Psoas muscle (tissue), 8 donors: ENCODE measurements around the gene KCNMB2. TPM values are rescaled to one million over a fixed set of nuclear protein-coding genes. Genes with fewer than 3 reads are reported as not detected.
A peak's percentile ranks its signal among the peaks of the same experiment; 100 is the strongest.

Experiments used
- ATAC-seq, 4 donors: fragments of 200-7000 bp; cut with Tn5 transposase; one replicate each; pipeline ENCODE4 v1.9.1; 2020; ENCODE audit warnings: moderate library complexity in 3 of 4, mild to moderate bottlenecking in 2 of 4
- DNase-seq, 2 donors: peaks; one replicate each; pipeline ENCODE4 v3.0.0-alpha.2; 2020
- H3K27ac ChIP-seq: fragments of 200-600 bp; one replicate; pipeline ENCODE4 v1.8.0; 2022
- H3K27me3 ChIP-seq, 3 donors: fragments of 200-600 bp in 1 of 3; one replicate each; pipeline versions ENCODE4 v1.6.1 to v1.8.0; 2013 to 2022; ENCODE audit warnings: low read length in 2 of 3, mild to moderate bottlenecking in 2 of 3, moderate library complexity in 1 of 3; ENCODE audit not compliant: insufficient read depth in 3 of 3
- H3K36me3 ChIP-seq, 2 donors: fragments of 200-600 bp in 1 of 2; one replicate each; pipeline versions ENCODE4 v1.6.1 to v1.8.0; 2013 to 2022; ENCODE audit warnings: low read depth in 1 of 2, mild to moderate bottlenecking in 1 of 2, moderate library complexity in 1 of 2; ENCODE audit not compliant: insufficient read depth in 1 of 2
- H3K4me1 ChIP-seq: fragments of 200-600 bp; one replicate; pipeline ENCODE4 v1.8.0; 2022
- H3K4me3 ChIP-seq: fragments of 200-600 bp; one replicate; pipeline ENCODE4 v1.8.0; 2022; ENCODE audit warnings: mild to moderate bottlenecking
- H3K9me3 ChIP-seq: fragments of 200-600 bp; one replicate; pipeline ENCODE4 v1.8.0; 2022
- WGBS, 3 donors: extraction: QIAGEN DNeasy Blood & Tissue Kit; methylation state at CpG; one replicate each; pipeline versions ENCODE4 v1.1.6 to v1.1.7; 2013; 5-methylcytosine and 5-hydroxymethylcytosine counted together
- intact Hi-C, 2 donors: fragments of 100-400 bp; cut with DNase I; formaldehyde crosslinking; loops; one replicate each; pipeline versions ENCODE4 v1.11.0 to v1.14.2; 2022
- polyA plus RNA-seq, 3 donors: library from polyadenylated mRNA; stranded (reverse); fragments of 200-250 nt; gene quantifications; one replicate each; pipeline ENCODE4 v1.2.3, GENCODE V29; 2013
- total RNA-seq, 4 donors: library from RNA; stranded (reverse); fragmentation: NEBNext Ultra II Directional in 2 of 4; extraction: Animal tissue kit (Norgen Biotek cat#: 25700) in 2 of 4; gene quantifications; one replicate each; pipeline versions ENCODE4 v1.2.1 to v1.2.4, GENCODE V29; 2021 to 2023
- TF ChIP-seq, protein P1 (sequence below): fragments of 200-600 bp; IDR thresholded peaks from one replicate; pipeline ENCODE4 v1.8.0; 2022; ENCODE audit warnings: antibody characterized with exemption
- donor health status: healthy with polysubstance abuse.
- donor health status: DM: no; HTN: no; CAD: no; lungs with moderate emphysema.
- donor health status: Bipolar disorder and iron deficiency.
- donor health status: healthy.
- donor health status: DM: yes; HTN: yes; CAD: no.
- donor health status: DM: no; HTN: no; CAD: no.
- donor health status: DM: no; HTN: no; CAD: no.
- donor health status: DM: yes; HTN: yes; CAD: no.

The KCNMB2 gene
- total and polyA plus RNA-seq, 7 donors, result not detected

GRCh38 chr3:178529606-178530225, 6.5 kb upstream of the KCNMB2 start:
- Histone ChIP-seq H3K36me3 (no peaks in the 10 kb centered on the region), H3K27ac (no peak overlapping the region), H3K4me3 (no peak overlapping the region), H3K9me3 (no peaks in the 10 kb centered on the region), H3K4me1 (no peaks in the 10 kb centered on the region), H3K27me3 (peaks cover 0 to 3% (median 0%) of the 10 kb centered on the region in 3 donors)
- TF ChIP-seq, protein P1, sequence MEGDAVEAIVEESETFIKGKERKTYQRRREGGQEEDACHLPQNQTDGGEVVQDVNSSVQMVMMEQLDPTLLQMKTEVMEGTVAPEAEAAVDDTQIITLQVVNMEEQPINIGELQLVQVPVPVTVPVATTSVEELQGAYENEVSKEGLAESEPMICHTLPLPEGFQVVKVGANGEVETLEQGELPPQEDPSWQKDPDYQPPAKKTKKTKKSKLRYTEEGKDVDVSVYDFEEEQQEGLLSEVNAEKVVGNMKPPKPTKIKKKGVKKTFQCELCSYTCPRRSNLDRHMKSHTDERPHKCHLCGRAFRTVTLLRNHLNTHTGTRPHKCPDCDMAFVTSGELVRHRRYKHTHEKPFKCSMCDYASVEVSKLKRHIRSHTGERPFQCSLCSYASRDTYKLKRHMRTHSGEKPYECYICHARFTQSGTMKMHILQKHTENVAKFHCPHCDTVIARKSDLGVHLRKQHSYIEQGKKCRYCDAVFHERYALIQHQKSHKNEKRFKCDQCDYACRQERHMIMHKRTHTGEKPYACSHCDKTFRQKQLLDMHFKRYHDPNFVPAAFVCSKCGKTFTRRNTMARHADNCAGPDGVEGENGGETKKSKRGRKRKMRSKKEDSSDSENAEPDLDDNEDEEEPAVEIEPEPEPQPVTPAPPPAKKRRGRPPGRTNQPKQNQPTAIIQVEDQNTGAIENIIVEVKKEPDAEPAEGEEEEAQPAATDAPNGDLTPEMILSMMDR, result no peak
- DNase-seq, result no peak
- no peak for ATAC-seq
- intact Hi-C loops, result no loop called here

DNA sequence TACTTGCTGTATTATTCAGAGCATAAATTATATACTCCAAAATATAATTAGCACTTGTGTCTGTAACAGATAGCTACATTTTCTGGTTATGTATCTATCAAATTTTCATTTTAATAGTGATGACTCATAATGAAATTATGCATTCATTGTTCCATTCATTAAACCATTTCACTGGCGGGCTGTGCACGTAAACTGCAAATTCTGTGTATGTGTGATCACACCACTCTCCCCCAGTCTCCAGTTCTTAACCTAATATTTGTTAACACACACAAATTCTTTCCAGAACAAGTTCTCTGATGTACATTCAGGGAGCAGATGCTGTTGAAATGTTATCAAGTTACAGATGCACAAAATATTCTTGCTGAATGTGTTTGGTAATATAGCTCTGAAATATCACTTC, 3.8 kb upstream of the KCNMB2 start:
- TF ChIP-seq, protein P1, result no peak
- Histone ChIP-seq H3K4me1 (peaks cover 14% of the 10 kb centered on the region), H3K9me3 (no peaks in the 10 kb centered on the region), H3K27ac (no peak overlapping the region), H3K27me3 (peaks cover 0 to 24% (median 0%) of the 10 kb centered on the region in 3 donors), H3K4me3 (no peak overlapping the region), H3K36me3 (no peaks in the 10 kb centered on the region)
- intact Hi-C loops, result no loop called here
- ATAC-seq (no peak), DNase-seq (no peak)
- 64 to 78% (median 67%) methylated on average over 2 of the region's 2 CpGs for WGBS, 3 donors

DNA sequence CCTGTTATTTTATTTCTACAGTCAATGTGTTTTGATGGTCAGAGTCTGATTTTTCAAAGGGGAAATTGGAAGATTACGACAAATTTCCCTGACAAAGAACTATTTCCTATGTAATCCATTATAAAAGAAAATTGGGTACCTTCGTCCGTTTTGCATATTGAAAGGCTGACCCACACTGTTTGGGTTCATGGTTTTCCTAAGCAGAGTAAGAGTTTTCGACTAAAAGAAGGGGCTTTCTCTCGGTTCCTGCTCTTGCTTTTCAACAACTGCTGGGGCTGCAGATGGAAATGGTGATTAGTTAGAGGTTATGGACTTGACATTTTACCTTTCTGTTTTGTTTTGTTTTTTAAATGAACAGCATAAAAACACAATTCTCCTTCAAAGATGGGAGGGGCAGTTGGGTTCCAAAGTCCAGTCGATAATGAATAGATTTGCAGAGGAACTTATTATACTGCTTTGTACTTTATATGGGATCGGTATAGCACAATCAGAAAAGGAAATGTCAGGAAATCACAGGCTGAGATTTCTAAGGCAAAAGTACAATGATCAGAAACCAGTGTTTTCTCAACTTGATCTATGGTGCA, 978 bp downstream of the KCNMB2 start:
- no peak for DNase-seq
- no peaks in the 10 kb centered on the region for H3K36me3 ChIP-seq
- no peak overlapping the region for H3K27ac ChIP-seq
- intact Hi-C loops, result no loop called here
- H3K4me3 ChIP-seq, result peak overlapping the region; percentile 55
- H3K27me3 ChIP-seq, result peaks cover 0 to 37% (median 0%) of the 10 kb centered on the region in 3 donors
- 18 to 26% (median 19%) methylated on average over 7 of the region's 7 CpGs for WGBS, 3 donors
- ATAC-seq, result no peak
- H3K4me1 ChIP-seq, result peaks cover 17% of the 10 kb centered on the region
- TF ChIP-seq, protein P1, result no peak
- H3K9me3 ChIP-seq, result no peaks in the 10 kb centered on the region

DNA sequence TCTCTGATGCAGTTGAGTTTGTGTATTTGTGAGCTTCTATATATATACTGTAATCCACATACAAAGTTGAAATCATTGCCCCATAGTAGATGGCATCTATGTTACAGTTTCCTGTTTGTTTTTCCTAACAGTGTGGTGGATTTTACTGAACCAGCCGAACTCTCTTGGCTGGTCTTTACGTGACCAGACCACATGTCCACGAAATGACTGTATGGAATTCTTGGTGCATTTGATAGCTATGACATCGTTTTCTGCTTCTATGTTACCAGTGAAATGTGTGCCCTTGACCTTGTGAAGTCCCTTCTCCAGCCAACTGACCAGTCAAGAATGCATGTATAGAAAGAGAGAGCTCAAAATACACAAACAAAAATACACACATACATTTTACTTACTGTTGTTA, 1.8 kb downstream of the KCNMB2 start:
- DNase-seq, result no peak
- no peak for ATAC-seq
- peaks cover 17% of the 10 kb centered on the region for H3K4me1 ChIP-seq
- no peak overlapping the region for H3K4me3 ChIP-seq
- no peak overlapping the region for H3K27ac ChIP-seq
- WGBS, 3 donors, result 51 to 61% (median 60%) methylated on average over 4 of the region's 4 CpGs
- H3K9me3 ChIP-seq, result no peaks in the 10 kb centered on the region
- H3K27me3 ChIP-seq, result peaks cover 0 to 37% (median 0%) of the 10 kb centered on the region in 3 donors
- intact Hi-C loops, result no loop called here
- H3K36me3 ChIP-seq, result no peaks in the 10 kb centered on the region
- TF ChIP-seq, protein P1, result no peak
